Measurements from ENCODE around the gene LTO1. TPM values are rescaled to one million over a fixed set of nuclear protein-coding genes. Genes with fewer than 3 reads are reported as not detected.

Gene LTO1
- total and polyA plus RNA-seq, 2 of the 13 experiments (the other 11 are each of a cell fraction or from before 2014, with no cell fraction given): 11.8 to 15.0 TPM

GRCh38 chr11:69646493-69647389 lies 28.4 kb downstream of the LTO1 start (continued):
- TF ChIP-seq ZNF710 (CRISPR knock-in tag; IDR thresholded peaks at IDR 0.05; ENCODE audit: borderline replicate concordance): no peak
- no peak for TF ChIP-seq TEF (CRISPR knock-in tag; IDR thresholded peaks at IDR 0.05)
- TF ChIP-seq ZBTB4 (CRISPR knock-in tag; IDR thresholded peaks at IDR 0.05; ENCODE audit: borderline replicate concordance): no peak
- no peak for TF ChIP-seq FOSL2 (CRISPR knock-in tag; IDR thresholded peaks at IDR 0.05)
- no peak for TF ChIP-seq TCF7 (IDR thresholded peaks at IDR 0.05; ENCODE audit: low read depth)
- peak; percentile 78 for TF ChIP-seq RBM22 (optimal IDR thresholded peaks at IDR 0.05; ENCODE audit: low read length)
- no peak for TF ChIP-seq MXD4 (CRISPR knock-in tag; IDR thresholded peaks at IDR 0.05)
- no peak for TF ChIP-seq ZNF224 (CRISPR knock-in tag; IDR thresholded peaks at IDR 0.05)
- no peak for TF ChIP-seq CENPX (CRISPR knock-in tag; IDR thresholded peaks at IDR 0.05)
- no peak for TF ChIP-seq ZNF703 (CRISPR knock-in tag; IDR thresholded peaks at IDR 0.05; ENCODE audit: borderline replicate concordance)
- TF ChIP-seq ZNF775 (CRISPR knock-in tag; IDR thresholded peaks at IDR 0.05; ENCODE audit: borderline replicate concordance): no peak
- no peak for TF ChIP-seq ATAD3A (CRISPR knock-in tag; IDR thresholded peaks at IDR 0.05)
- no peak for TF ChIP-seq NFKB2 (CRISPR knock-in tag; IDR thresholded peaks at IDR 0.05; ENCODE audit: borderline replicate concordance)
- no peak for TF ChIP-seq STAT6 (CRISPR knock-in tag; IDR thresholded peaks at IDR 0.05; ENCODE audit: borderline replicate concordance)
- no peak for TF ChIP-seq ZNF468 (CRISPR knock-in tag; IDR thresholded peaks at IDR 0.05)
- TF ChIP-seq HNRNPK (IDR thresholded peaks at IDR 0.05; ENCODE audit: low read depth, low read length, poor library complexity, severe bottlenecking): peak; percentile 38
- TF ChIP-seq ZNF800 (CRISPR knock-in tag; IDR thresholded peaks at IDR 0.05): no peak

Data from HepG2 (cell line).